IPS-18a (cell line): ENCODE results near the gene PLA2G4F.
"Not testable (repeated sequence)": the region's sequence is repeated elsewhere in the genome, so short reads cannot be mapped to it uniquely, and the experiment has no call there.

Experiments
- H3K27ac ChIP-seq: one replicate; pipeline ENCODE4 v1.5.1; 2013; ENCODE audit warnings: low read length
- H3K27me3 ChIP-seq: one replicate; pipeline ENCODE4 v1.6.1; 2013; ENCODE audit warnings: mild to moderate bottlenecking, low read length; ENCODE audit not compliant: control insufficient read depth, insufficient read depth
- H3K36me3 ChIP-seq: one replicate; pipeline ENCODE4 v1.6.1; 2013; ENCODE audit warnings: low read depth, low read length; ENCODE audit not compliant: control insufficient read depth
- H3K4me1 ChIP-seq: one replicate; pipeline ENCODE4 v1.6.1; 2013; ENCODE audit warnings: low read depth, low read length; ENCODE audit not compliant: control insufficient read depth
- H3K4me3 ChIP-seq: one replicate; pipeline ENCODE4 v1.5.1; 2013; ENCODE audit warnings: low read length
- H3K9ac ChIP-seq: one replicate; pipeline ENCODE4 v1.6.1; 2013; ENCODE audit warnings: mild to moderate bottlenecking, low read length, moderate library complexity
- H3K9me3 ChIP-seq: one replicate; pipeline ENCODE4 v1.6.1; 2013; ENCODE audit warnings: low read depth, low read length; ENCODE audit not compliant: control insufficient read depth

The PLA2G4F gene

DNA sequence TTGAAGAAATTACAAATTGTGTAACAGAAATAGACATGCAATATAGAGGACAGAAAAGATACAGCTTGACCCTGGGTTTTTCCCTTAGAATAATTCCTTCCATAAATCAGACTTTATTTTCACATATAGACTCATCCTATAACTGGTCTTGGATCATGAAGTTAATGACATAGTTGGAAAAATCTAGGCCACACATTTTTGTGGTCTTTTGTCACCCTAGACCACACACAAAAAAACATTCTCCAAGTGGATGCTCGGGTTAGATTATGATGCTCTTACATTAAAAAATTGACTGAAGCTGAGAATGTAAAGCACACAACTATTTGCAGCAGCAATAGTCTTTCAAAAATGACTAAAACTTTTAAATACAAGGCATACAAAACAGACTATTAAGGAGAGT lies 54.6 kb downstream of the PLA2G4F start:
- Histone ChIP-seq H3K9me3 (no peaks in the 10 kb centered on the region), H3K4me1 (no peaks in the 10 kb centered on the region), H3K9ac (no peak overlapping the region), H3K36me3 (no peaks in the 10 kb centered on the region), H3K27ac (no peak overlapping the region), H3K27me3 (no peaks in the 10 kb centered on the region), H3K4me3 (no peak overlapping the region)

- Histone ChIP-seq H3K9ac (no peak overlapping the region), H3K36me3 (no peaks in the 10 kb centered on the region), H3K4me3 (no peak overlapping the region), H3K4me1 (no peaks in the 10 kb centered on the region), H3K9me3 (no peaks in the 10 kb centered on the region), H3K27ac (no peak overlapping the region), H3K27me3 (no peaks in the 10 kb centered on the region)
Observed at GRCh38 chr15:42100021-42100800, 56.2 kb downstream of the PLA2G4F start.

DNA sequence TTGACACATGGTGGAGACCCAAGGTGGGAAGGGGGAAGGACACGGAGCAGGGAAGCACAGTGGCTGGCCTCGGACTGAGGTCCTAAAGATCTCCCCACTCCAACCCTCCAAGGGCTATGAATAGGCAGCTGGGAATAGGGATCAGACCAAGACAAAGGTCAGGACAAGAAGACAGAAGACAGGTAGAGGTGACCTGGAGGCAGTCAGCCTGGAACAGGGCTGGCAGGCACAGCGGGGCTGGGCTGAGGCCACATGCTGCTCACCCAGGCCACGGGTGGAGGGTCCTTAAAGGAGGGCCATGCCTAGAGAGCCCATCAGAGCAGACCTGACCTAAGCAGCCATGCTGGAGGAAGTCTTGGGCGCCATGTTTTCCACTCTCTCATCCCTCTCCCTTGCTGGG lies 59.4 kb downstream of the PLA2G4F start:
- Histone ChIP-seq H3K36me3 (no peaks in the 10 kb centered on the region), H3K27ac (no peak overlapping the region), H3K4me1 (peaks cover 1% of the 10 kb centered on the region), H3K9ac (no peak overlapping the region), H3K4me3 (no peak overlapping the region), H3K9me3 (no peaks in the 10 kb centered on the region), H3K27me3 (no peaks in the 10 kb centered on the region)

DNA sequence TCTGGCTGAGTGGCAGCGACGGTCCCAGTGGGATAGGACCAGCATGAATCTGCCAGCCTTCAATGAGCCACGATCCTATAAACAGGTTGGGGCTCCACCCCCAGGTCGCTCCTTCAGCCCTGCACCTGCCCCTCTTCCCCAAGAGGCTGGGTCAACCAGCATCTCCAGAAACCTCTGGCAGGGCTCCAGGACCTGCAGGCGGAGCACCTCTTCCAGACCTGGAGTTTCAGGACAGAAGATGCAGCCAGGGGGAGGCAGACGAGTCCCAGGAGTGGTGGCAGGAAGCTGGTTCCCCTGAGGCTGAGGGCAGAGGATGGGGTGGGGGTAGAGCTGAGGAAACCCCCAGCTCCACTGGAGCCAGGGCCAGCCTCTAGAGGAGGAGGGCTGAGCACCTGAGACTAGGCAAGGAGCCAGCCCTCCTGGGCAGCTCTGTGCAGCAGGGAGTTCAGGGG lies 61.9 kb downstream of the PLA2G4F start, which contains the start of gene PLA2G4D:
PLA2G4D (minus strand) TSS at position 51 of the 452 bp plus-strand sequence. CDS start 103 bp downstream, outside the sequence.
- Histone ChIP-seq H3K9ac (no peak within 1 kb of the TSS), H3K36me3 (no peaks in the 10 kb centered on the region), H3K27ac (no peak within 1 kb of the TSS), H3K27me3 (no peaks in the 10 kb centered on the region), H3K4me1 (peaks cover 4% of the 10 kb centered on the region), H3K9me3 (no peaks in the 10 kb centered on the region), H3K4me3 (no peak within 1 kb of the TSS)

GRCh38 chr15:42093966-42094365 lies 62.5 kb downstream of the PLA2G4F start:
- Histone ChIP-seq H3K4me3 (no peak overlapping the region), H3K27me3 (no peaks in the 10 kb centered on the region), H3K9ac (no peak overlapping the region), H3K27ac (no peak overlapping the region), H3K36me3 (no peaks in the 10 kb centered on the region), H3K4me1 (peaks cover 4% of the 10 kb centered on the region), H3K9me3 (no peaks in the 10 kb centered on the region)

- no peak overlapping the region for H3K27ac ChIP-seq
Observed at GRCh38 chr15:42092398-42093318, 63.8 kb downstream of the PLA2G4F start.

DNA sequence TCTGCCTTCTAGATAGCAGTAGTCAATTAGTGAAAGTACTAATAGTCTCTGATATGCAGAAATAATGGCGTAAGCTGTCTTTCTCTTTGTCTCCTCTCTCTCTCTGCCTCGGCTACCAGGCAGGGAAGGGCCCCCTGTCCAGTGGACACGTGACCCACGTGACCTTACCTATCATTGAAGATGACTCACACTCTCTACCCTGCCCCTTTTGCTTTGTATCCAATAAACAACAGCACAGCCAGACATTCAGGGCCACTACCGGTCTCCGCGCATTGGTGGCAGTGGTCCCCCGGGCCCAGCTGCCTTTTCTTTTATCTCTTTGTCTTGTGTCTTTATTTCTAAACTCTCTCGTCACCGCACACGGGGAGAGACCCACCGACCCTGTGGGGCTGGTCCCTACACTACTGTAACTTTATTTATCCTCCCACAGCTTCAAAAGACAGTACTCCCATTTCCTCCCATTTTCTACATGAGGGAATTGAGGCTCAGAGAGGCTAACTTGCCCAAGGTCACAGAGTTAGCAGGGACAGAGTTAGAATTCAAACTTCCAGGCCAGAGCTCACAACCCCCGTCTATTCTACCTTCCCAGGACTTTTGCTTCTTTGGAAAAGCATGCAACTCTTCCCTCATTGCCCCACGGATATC lies 64.6 kb downstream of the PLA2G4F start:
- H3K4me3 ChIP-seq, H3K27me3 ChIP-seq, H3K9me3 ChIP-seq, H3K4me1 ChIP-seq, H3K27ac ChIP-seq, H3K9ac ChIP-seq, H3K36me3 ChIP-seq: not testable (repeated sequence)

More at GRCh38 chr15:42092398-42093318, 63.8 kb downstream of the PLA2G4F start:
- no peaks in the 10 kb centered on the region for H3K27me3 ChIP-seq
- H3K4me1 ChIP-seq: peaks cover 4% of the 10 kb centered on the region
- H3K9me3 ChIP-seq: no peaks in the 10 kb centered on the region
- no peak overlapping the region for H3K4me3 ChIP-seq
- H3K36me3 ChIP-seq: no peaks in the 10 kb centered on the region
- H3K9ac ChIP-seq: no peak overlapping the region

DNA sequence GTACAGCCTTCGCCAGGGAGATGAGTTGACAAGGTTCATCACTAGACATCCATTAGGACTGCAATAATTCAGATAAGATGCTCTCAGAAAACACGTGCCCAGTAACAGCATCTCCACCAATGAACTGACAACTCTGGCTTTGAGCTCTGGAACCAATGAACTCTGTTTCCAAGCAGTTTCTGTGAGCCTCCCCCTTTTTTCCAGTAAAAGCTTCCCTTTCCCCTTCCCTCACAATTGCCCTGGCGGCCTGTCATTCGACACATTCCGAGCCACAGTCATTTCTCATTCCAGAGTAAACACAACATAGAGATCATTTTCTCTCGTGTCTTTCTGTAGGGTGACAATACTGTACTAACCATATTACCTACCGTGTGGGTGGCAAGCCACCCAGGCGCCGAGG lies 65.7 kb downstream of the PLA2G4F start:
- Histone ChIP-seq H3K36me3 (no peaks in the 10 kb centered on the region), H3K27ac (no peak overlapping the region), H3K9ac (no peak overlapping the region), H3K9me3 (no peaks in the 10 kb centered on the region), H3K4me1 (peaks cover 4% of the 10 kb centered on the region), H3K4me3 (no peak overlapping the region), H3K27me3 (no peaks in the 10 kb centered on the region)

GRCh38 chr15:42090370-42090769 lies 66.1 kb downstream of the PLA2G4F start:
- no peaks in the 10 kb centered on the region for H3K27me3 ChIP-seq
- H3K9me3 ChIP-seq: no peaks in the 10 kb centered on the region
- no peak overlapping the region for H3K4me3 ChIP-seq
- peaks cover 4% of the 10 kb centered on the region for H3K4me1 ChIP-seq
- no peak overlapping the region for H3K9ac ChIP-seq
- H3K36me3 ChIP-seq: no peaks in the 10 kb centered on the region
- no peak overlapping the region for H3K27ac ChIP-seq

DNA sequence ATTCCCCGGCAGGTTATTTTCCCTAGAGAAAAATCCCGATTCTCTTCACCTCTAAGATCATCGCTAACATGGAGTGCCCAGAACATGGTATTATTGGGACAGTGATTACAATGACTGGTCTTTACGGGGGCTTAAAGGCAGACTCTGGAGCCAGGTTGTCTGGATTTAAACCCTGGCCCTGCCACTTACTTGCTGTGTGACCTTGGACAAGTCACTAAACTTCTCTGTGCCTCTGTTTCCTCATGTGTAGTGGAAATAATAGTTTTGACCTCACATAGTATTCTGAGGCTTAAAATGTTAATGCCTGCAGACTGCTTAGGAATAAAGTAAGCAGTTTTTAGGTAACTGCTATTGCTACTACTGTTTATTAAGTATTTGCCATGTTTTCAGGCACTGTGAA lies 66.5 kb downstream of the PLA2G4F start:
- H3K9me3 ChIP-seq: no peaks in the 10 kb centered on the region
- no peak overlapping the region for H3K9ac ChIP-seq
- H3K27ac ChIP-seq: no peak overlapping the region
- H3K36me3 ChIP-seq: no peaks in the 10 kb centered on the region
- no peaks in the 10 kb centered on the region for H3K27me3 ChIP-seq
- no peak overlapping the region for H3K4me3 ChIP-seq
- peaks cover 4% of the 10 kb centered on the region for H3K4me1 ChIP-seq
